Memory B cell (primary cell): ENCODE measurements around the gene DCLK1.

Source experiments
- ATAC-seq: fragments of 150-1000 bp; cut with Tn5 transposase; 2 replicates; pipeline ENCODE4 v1.10.0; 2021; ENCODE audit warnings: low read depth, mild to moderate bottlenecking, moderate library complexity
- DNase-seq, 2 donors: peaks; one replicate each; pipeline ENCODE4 v3.0.0; 2022; ENCODE audit warnings: low spot score in 2 of 2
- H3K27ac Mint-ChIP-seq: one replicate; pipeline ENCODE4 v1.8.0; 2022; ENCODE audit warnings: mild to moderate bottlenecking, moderate library complexity, mixed read lengths
- H3K27me3 Mint-ChIP-seq: one replicate; pipeline ENCODE4 v1.8.0; 2022; ENCODE audit warnings: mixed read lengths
- H3K36me3 Mint-ChIP-seq: one replicate; pipeline ENCODE4 v1.8.0; 2022; ENCODE audit warnings: mild to moderate bottlenecking, mixed read lengths
- H3K4me1 Mint-ChIP-seq: one replicate; pipeline ENCODE4 v1.8.0; 2022; ENCODE audit warnings: mixed read lengths
- H3K4me3 Mint-ChIP-seq: one replicate; pipeline ENCODE4 v1.8.0; 2022; ENCODE audit warnings: mild to moderate bottlenecking, moderate library complexity, mixed read lengths
- H3K9me3 Mint-ChIP-seq: one replicate; pipeline ENCODE4 v1.8.0; 2022; ENCODE audit warnings: mixed read lengths

The DCLK1 gene

DNA sequence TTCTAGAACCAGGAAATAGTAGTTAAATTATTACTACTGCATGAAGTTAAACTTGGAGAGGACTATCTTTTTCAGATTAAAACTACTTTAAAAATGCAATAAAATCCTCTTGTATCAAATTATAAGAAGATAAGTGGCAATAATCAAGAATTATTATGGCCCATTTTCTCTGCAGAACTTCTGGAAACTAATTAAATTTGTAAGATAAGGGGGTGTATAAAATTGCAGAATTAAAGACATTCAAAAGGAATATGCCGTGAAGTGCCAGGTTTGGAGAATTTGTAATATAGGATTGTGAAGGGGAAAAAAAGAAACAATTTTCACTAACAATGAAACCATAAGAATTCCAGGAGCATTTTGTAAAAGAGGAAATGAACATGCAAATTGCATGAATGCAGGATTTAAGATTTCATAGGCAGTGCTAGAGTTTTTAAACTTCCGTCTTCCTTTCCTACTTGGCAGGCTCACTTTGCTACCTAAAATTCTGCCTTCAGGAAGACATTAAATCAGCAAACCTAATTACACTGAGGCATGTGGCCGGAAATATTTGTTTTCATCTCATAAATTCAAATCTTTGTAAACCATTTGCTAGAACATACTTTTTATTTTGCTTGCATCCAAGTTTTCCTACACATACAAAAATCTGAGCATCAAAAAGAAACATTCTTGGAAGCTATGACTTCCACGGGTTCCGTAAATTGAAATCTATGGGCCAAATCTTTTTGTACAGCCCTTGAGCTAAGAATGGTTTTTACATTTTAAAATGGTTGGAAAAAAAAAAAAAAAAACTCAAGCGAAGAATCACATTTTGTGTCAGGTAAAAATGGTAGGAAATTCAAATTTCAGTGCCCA lies 166.9 kb downstream of the DCLK1 start:
- Mint-ChIP-seq H3K27me3 (peaks cover 2% of the 10 kb centered on the region), H3K4me3 (no peak overlapping the region), H3K36me3 (no peaks in the 10 kb centered on the region), H3K9me3 (peaks cover 2% of the 10 kb centered on the region), H3K4me1 (no peaks in the 10 kb centered on the region), H3K27ac (no peak overlapping the region)
- DNase-seq (no peak), ATAC-seq (no peak)

DNA sequence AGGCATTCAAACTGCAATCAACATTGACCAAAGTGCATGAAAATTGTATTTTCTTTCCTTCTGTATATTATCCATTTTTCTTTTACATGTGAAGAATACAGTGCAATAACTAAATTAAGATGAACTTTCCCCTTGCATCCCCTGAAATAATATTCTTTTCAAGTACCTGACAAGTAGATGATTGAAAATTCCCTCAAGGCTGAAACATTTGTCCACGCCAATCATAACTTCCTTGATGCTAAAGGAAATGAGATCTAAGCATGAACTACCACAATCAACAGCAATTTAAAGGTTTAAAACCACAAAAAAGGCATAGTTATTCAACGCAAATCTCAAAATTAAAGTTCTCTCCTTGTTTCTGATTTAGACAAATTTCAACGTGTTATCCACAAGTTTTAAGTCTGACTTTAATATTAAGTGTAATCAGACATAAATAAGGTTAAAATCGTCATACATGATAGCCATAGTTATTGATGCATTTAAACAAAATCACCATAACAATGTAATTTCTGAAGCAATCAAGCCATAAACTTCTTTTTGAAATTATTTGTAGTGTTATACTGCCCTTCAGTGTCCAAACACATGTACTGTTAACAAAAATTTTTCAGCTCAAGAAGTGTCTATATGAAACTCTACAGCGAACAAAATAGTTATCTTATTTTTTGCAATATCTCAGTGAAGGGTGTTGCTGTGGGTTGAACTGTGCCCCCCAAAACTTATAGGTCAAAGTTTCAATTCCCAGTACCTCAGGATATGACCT lies 169.5 kb downstream of the DCLK1 start:
- no peaks in the 10 kb centered on the region for H3K4me1 Mint-ChIP-seq
- no peak for DNase-seq
- H3K4me3 Mint-ChIP-seq, result no peak overlapping the region
- no peaks in the 10 kb centered on the region for H3K36me3 Mint-ChIP-seq
- ATAC-seq, result no peak
- H3K9me3 Mint-ChIP-seq, result no peaks in the 10 kb centered on the region
- H3K27me3 Mint-ChIP-seq, result peaks cover 2% of the 10 kb centered on the region
- no peak overlapping the region for H3K27ac Mint-ChIP-seq

DNA sequence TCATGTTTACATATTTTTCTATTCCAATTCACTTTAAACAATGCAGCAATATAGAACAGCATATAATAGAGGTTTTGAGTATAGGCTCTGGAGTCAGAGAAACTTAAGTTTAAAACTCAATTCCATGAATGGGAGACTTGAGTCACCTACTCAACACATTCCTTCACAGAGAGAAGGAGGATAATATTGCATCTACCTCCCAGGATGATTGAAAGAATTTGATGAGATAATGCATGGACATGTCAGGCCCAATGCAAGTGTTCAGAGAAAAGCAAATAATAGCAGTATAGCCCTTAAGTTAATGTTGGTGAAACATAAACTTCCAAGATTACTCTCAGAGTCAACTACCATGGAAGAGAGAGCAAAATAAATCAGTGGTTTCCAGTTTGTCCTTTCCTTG lies 170.2 kb downstream of the DCLK1 start:
- ATAC-seq (no peak), DNase-seq (no peak)
- no peaks in the 10 kb centered on the region for H3K36me3 Mint-ChIP-seq
- H3K27me3 Mint-ChIP-seq, result peaks cover 2% of the 10 kb centered on the region
- H3K9me3 Mint-ChIP-seq, result no peaks in the 10 kb centered on the region
- no peak overlapping the region for H3K4me3 Mint-ChIP-seq
- no peak overlapping the region for H3K27ac Mint-ChIP-seq
- no peaks in the 10 kb centered on the region for H3K4me1 Mint-ChIP-seq

DNA sequence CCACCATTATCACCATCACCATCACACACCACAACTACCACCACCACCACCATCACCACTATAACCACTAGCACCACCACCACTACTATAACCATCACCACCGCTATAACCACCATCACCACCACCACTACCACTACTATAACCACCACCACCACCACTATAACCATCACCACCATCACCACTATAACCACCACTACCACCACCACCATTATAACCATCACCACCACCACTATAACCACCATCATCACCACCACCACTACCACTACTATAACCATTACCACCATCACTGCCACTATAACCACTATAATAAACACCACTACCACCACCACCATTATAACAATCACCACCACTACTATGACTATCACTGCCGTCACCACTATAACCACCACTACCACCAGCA lies 173.2 kb downstream of the DCLK1 start:
- Mint-ChIP-seq H3K9me3 (no peaks in the 10 kb centered on the region), H3K4me1 (no peaks in the 10 kb centered on the region), H3K36me3 (no peaks in the 10 kb centered on the region), H3K27me3 (peaks cover 2% of the 10 kb centered on the region), H3K4me3 (no peak overlapping the region), H3K27ac (no peak overlapping the region)
- ATAC-seq (no peak), DNase-seq (no peak)

DNA sequence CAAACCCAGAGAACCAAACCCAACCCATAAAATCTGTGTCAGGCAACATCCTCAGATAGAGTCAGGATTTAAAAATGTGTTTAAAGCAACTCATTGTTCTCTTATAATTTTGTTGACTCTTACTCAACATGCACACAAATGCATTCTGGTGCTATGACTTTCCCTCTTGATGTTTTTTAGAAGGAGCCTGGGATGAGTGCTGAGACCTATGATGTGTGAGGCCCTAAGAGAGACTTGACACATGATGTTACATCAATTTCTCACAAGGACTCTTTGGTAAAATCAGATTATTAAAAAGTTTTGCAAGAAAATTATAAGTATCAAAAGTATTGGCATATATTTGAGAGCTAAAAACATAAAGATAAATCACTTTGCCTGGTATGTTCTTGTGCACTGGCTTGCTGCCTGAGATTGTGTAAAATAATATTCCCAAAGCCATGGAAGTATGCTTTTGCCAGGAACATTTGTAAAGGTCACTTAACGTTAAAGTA lies 173.9 kb downstream of the DCLK1 start:
- Mint-ChIP-seq H3K27ac (no peak overlapping the region), H3K9me3 (no peaks in the 10 kb centered on the region), H3K36me3 (no peaks in the 10 kb centered on the region), H3K4me3 (no peak overlapping the region), H3K4me1 (no peaks in the 10 kb centered on the region), H3K27me3 (peaks cover 2% of the 10 kb centered on the region)
- ATAC-seq (no peak), DNase-seq (no peak)

DNA sequence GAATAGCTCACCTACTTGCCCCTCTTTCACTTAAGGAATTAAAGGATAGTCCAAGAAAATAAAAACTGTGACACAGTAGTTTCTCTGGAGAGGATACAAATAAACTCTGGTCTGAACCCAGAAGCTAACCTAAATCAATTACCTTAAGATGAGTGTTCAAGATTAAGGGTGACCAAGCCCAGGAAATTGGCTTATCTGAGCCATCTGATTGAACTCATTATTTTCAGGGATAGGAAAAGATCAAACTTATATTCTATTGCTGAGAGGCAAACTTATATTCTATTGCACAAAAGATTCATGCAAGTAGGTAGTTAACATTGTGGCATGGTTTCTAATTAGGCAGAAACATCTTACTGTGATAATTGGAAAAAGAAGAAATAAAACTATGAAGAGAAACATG lies 175.1 kb downstream of the DCLK1 start:
- Mint-ChIP-seq H3K4me3 (no peak overlapping the region), H3K27ac (no peak overlapping the region), H3K27me3 (peaks cover 2% of the 10 kb centered on the region), H3K4me1 (no peaks in the 10 kb centered on the region), H3K9me3 (no peaks in the 10 kb centered on the region), H3K36me3 (no peaks in the 10 kb centered on the region)
- ATAC-seq, result no peak
- DNase-seq, result no peak

DNA sequence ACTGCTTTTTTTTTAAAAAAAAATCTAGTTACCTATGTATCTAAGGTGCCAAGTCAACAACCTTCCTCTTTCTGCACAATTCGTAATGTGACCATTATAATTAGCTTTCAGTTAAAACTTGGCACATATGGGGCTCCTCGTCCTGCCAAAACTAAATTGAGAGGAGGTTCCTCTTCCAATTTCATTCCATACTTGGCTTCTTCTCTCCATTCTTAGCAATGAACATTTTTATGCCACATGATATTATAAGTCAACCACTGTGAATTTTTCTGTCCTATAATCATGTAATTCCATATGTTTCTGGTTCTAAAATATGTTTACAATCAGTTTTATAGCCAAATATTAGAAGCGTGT lies 177.0 kb downstream of the DCLK1 start:
- DNase-seq (no peak), ATAC-seq (no peak)
- no peaks in the 10 kb centered on the region for H3K9me3 Mint-ChIP-seq
- H3K4me1 Mint-ChIP-seq, result no peaks in the 10 kb centered on the region
- no peaks in the 10 kb centered on the region for H3K36me3 Mint-ChIP-seq
- no peaks in the 10 kb centered on the region for H3K27me3 Mint-ChIP-seq
- H3K27ac Mint-ChIP-seq, result no peak overlapping the region
- H3K4me3 Mint-ChIP-seq, result no peak overlapping the region

DNA sequence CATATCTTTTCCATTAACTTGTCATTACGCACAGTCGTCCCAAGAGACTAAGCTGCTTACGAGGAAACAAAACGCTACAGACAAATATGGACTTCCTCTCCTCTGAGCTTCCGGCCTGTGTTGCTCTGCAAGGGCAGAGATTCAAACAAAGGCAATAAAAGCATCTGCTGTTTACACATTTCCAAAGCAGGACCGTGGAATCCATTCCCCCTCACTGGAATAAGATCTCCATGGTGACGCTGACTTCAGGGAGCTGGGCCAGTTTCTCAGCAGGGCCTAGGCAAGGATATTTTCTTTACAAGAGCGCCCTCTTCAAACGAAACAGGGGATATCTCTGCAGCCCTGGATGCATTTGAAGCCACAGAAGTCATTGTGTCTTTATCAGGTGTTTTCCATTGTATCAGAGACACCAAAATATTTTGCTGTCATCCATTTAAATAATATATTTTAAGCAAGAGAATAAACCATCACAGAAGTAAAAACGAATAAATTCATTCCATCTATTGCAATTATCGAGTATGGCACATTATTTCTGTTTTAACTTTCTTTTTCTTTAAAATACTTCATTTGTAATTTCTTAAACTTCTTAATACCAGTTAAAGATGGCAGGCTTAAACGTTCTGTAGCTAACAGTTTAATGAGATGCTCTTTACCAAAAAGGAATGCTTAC lies 177.5 kb downstream of the DCLK1 start:
- H3K27ac Mint-ChIP-seq, result no peak overlapping the region
- no peak for DNase-seq
- H3K9me3 Mint-ChIP-seq, result no peaks in the 10 kb centered on the region
- ATAC-seq, result no peak
- no peaks in the 10 kb centered on the region for H3K4me1 Mint-ChIP-seq
- no peak overlapping the region for H3K4me3 Mint-ChIP-seq
- H3K27me3 Mint-ChIP-seq, result no peaks in the 10 kb centered on the region
- no peaks in the 10 kb centered on the region for H3K36me3 Mint-ChIP-seq

DNA sequence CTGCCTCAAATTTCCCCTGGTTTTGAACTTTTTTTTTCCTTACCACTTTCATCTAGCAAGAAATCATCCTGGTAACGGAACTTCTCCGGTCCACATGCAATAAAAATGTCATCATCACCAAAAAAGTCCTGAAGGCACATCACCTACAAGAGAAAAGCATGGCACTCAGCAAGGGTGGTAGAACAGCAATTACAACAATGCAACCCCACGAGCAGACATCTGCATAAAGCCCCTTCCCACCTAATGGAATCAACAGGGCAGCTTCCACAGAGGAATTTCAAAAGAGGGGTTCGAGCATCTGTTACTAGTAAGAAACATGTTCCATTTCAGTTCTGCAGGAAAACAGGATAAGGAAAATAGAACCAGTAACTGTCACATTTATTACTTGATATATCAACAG lies 183.9 kb downstream of the DCLK1 start:
- Mint-ChIP-seq H3K4me3 (no peak overlapping the region), H3K27ac (no peak overlapping the region), H3K27me3 (no peaks in the 10 kb centered on the region), H3K36me3 (no peaks in the 10 kb centered on the region), H3K4me1 (no peaks in the 10 kb centered on the region), H3K9me3 (peaks cover 2% of the 10 kb centered on the region)
- DNase-seq, result no peak
- ATAC-seq, result no peak

DNA sequence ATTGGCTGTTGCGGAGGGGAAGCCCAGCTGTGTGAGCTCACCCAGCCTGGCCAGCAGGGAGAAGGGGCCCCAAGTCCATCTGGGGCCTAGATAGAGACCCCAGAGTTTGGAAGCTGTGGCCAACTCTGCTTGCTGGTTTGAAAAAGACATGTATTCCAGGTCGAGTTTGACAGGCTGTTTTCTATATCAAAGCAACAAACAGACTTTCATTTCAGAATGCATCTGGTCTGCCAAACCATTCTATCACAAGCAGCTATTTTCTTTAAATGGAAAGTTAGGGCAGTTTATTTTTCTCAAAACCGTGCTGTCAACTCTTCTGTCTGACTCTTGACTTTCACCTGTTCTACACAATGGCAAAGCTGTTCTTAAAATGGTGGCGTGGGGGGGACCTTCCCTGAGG lies 185.8 kb downstream of the DCLK1 start:
- ATAC-seq (no peak), DNase-seq (no peak)
- H3K4me3 Mint-ChIP-seq, result no peak overlapping the region
- no peaks in the 10 kb centered on the region for H3K36me3 Mint-ChIP-seq
- H3K27me3 Mint-ChIP-seq, result no peaks in the 10 kb centered on the region
- peaks cover 2% of the 10 kb centered on the region for H3K9me3 Mint-ChIP-seq
- H3K27ac Mint-ChIP-seq, result no peak overlapping the region
- no peaks in the 10 kb centered on the region for H3K4me1 Mint-ChIP-seq

DNA sequence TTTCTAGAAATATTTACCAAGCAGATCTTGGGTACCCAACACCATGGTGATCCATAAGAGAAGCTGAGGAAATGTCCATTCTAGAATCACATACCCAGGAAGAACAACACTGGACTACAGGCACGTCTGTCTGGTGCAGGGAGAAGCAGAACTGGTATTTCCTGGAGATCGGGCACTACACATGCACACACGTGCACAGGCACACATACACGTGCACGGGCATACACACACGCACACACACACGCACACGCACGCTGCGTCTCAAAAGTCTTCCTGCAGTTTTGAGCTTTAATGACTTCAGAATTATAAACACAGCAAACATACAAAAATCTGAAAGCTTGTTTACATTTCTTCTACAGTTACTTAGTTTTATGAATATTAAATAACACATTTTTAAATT lies 189.8 kb downstream of the DCLK1 start:
- Mint-ChIP-seq H3K27ac (no peak overlapping the region), H3K4me3 (no peak overlapping the region), H3K4me1 (no peaks in the 10 kb centered on the region), H3K9me3 (peaks cover 6% of the 10 kb centered on the region), H3K36me3 (no peaks in the 10 kb centered on the region), H3K27me3 (no peaks in the 10 kb centered on the region)
- no peak for DNase-seq
- ATAC-seq, result no peak

DNA sequence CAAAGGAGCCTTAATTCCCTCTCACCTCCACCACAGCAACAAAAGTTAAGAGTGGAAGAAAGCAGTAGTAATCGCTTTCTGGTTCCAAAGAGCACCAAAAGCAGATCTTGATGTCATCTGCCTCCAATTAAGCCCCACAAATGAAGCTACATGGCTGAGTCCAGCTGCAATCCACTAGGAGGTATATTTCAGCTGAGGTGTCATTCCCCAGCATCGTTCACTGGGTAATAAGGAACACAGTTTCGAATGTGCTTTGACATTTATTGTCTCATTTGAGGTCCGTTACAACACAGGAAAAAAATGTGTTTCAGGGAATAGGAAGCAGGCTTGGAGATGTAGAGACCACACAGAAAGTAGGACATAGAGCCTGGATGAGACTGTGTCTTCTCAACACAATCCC lies 190.4 kb downstream of the DCLK1 start:
- no peaks in the 10 kb centered on the region for H3K4me1 Mint-ChIP-seq
- DNase-seq (no peak), ATAC-seq (no peak)
- no peak overlapping the region for H3K27ac Mint-ChIP-seq
- peaks cover 6% of the 10 kb centered on the region for H3K9me3 Mint-ChIP-seq
- H3K36me3 Mint-ChIP-seq, result no peaks in the 10 kb centered on the region
- no peak overlapping the region for H3K4me3 Mint-ChIP-seq
- no peaks in the 10 kb centered on the region for H3K27me3 Mint-ChIP-seq

DNA sequence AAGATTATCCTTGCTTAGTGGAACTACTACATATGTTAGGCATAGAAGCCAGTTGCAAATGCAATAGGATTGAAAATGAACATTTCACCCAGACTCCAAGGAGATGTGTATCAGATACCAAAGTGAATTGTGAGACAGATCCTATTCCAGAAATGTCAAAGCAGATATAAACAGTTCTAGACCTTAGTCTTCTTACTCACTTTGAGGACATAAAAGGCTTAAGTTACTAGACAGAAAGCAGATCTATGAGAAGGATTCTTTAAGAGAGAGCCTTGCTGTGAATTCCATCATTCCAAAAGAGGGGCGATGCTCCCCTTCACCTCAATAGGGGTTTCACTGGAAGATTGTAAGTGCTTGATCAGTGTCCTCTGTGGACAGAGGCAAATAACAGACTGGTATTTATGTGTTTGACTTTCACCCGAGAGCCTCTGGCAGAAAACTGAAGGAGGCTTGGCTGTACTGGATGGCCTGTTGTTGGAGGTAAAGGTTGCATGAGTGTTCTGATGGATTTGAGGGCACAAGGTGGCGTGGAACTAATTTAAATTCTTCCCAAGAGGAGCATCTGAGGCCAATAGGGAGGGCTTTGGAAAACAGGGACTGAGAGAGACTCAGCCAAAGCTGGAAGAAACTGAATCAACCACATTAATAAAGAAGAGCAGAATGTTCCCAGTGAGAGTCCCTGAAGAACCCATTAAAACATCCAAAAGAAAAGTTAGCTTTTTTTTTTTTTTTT lies 194.8 kb downstream of the DCLK1 start:
- Mint-ChIP-seq H3K9me3 (peaks cover 15% of the 10 kb centered on the region), H3K4me1 (no peaks in the 10 kb centered on the region), H3K27ac (no peak overlapping the region), H3K36me3 (no peaks in the 10 kb centered on the region), H3K4me3 (no peak overlapping the region), H3K27me3 (no peaks in the 10 kb centered on the region)
- ATAC-seq (no peak), DNase-seq (no peak)
